ENCODE data around the gene HOXC10.

Gene HOXC10

DNA sequence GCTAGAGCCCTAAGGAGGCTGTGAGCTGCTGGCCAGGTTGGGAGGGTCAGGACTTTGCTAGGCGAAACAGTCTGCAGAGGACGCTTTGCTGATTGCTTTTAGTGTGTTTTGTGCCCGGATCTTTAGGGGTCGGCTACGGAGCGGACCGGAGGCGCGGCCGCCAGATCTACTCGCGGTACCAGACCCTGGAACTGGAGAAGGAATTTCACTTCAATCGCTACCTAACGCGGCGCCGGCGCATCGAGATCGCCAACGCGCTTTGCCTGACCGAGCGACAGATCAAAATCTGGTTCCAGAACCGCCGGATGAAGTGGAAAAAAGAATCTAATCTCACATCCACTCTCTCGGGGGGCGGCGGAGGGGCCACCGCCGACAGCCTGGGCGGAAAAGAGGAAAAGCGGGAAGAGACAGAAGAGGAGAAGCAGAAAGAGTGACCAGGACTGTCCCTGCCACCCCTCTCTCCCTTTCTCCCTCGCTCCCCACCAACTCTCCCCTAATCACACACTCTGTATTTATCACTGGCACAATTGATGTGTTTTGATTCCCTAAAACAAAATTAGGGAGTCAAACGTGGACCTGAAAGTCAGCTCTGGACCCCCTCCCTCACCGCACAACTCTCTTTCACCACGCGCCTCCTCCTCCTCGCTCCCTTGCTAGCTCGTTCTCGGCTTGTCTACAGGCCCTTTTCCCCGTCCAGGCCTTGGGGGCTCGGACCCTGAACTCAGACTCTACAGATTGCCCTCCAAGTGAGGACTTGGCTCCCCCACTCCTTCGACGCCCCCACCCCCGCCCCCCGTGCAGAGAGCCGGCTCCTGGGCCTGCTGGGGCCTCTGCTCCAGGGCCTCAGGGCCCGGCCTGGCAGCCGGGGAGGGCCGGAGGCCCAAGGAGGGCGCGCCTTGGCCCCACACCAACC is 44.8 kb downstream of the HOXC10 start:
- no peaks in the 10 kb centered on the region for H3K4me1 ChIP-seq (ENCODE audit: insufficient read depth, low read length)
- H3K36me3 ChIP-seq (ENCODE audit: insufficient read depth, low read depth, low read length), result no peaks in the 10 kb centered on the region
- no peak overlapping the region for H3K27ac ChIP-seq (ENCODE audit: low read length)
- no peak overlapping the region for H3K9ac ChIP-seq (ENCODE audit: low read depth, low read length)
- no peak overlapping the region for H3K4me3 ChIP-seq (ENCODE audit: low read length)
- peaks cover 100% of the 10 kb centered on the region for H3K27me3 ChIP-seq (ENCODE audit: insufficient read depth, low read length)
- H3K9me3 ChIP-seq (ENCODE audit: insufficient read depth, low read depth, low read length), result peaks cover under 1% of the 10 kb centered on the region; the same call in 1 of the 2 replicates

DNA sequence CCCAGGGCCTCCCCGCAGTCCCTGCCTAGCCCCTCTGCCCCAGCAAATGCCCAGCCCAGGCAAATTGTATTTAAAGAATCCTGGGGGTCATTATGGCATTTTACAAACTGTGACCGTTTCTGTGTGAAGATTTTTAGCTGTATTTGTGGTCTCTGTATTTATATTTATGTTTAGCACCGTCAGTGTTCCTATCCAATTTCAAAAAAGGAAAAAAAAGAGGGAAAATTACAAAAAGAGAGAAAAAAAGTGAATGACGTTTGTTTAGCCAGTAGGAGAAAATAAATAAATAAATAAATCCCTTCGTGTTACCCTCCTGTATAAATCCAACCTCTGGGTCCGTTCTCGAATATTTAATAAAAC is 45.5 kb downstream of the HOXC10 start:
- H3K27ac ChIP-seq (ENCODE audit: low read length), result no peak overlapping the region
- no peaks in the 10 kb centered on the region for H3K36me3 ChIP-seq (ENCODE audit: insufficient read depth, low read depth, low read length)
- peaks cover 5% of the 10 kb centered on the region; the same call in 1 of the 2 replicates for H3K9me3 ChIP-seq (ENCODE audit: insufficient read depth, low read depth, low read length)
- no peak overlapping the region for H3K4me3 ChIP-seq (ENCODE audit: low read length)
- H3K27me3 ChIP-seq (ENCODE audit: insufficient read depth, low read length), result peaks cover 100% of the 10 kb centered on the region
- no peaks in the 10 kb centered on the region for H3K4me1 ChIP-seq (ENCODE audit: insufficient read depth, low read length)
- no peak overlapping the region for H3K9ac ChIP-seq (ENCODE audit: low read depth, low read length)

DNA sequence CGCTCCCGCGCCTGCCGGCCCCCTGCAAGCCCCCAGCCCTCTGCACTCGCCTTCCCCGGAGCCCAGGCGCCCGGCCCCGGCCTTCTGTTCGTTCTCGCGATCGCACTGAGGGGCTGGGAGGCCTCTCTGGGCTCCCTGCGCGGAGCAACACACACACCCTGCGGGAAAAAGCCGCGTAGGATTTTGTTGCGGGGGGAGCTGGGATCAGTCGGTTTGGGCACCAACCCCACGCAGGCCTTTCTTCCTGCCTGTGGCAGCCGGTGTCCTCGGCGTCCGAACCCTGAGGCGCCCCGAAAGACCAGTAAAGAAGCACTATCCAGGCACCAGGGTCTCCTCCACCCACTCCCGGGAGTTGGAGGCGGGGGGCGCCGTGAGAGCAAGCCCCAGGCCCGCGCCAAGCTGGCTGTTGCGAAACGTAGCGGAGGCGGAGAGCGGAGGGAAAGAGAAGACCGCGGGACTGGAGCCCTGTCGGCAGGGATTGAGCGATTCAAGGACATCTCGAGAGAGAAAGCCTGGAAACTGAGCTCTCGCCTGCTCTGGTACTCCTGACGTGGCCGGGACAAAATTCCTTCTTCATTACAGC is 46.0 kb downstream of the HOXC10 start:
- H3K36me3 ChIP-seq (ENCODE audit: insufficient read depth, low read depth, low read length), result no peaks in the 10 kb centered on the region
- no peak overlapping the region for H3K9ac ChIP-seq (ENCODE audit: low read depth, low read length)

DNA sequence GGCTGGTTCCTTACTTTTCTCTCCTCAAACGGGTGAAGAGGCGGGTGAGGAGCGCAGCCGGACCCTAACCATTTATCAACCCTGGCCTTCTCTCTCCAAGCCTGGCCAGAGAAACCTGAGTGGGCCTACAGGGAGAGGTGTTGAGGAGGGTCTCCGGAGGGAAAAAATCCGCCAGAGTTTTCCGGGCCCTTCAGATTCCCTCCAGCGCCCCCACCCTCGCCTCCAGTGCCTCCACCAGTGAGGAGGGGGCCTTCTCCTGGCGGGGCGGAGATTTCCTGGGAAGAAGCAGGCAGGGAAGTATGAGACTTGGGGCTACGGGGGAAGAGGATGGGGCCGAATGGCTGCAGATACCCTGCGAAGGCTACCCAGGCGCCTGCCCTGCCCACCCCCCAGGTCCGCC is 46.5 kb downstream of the HOXC10 start:
- Histone ChIP-seq H3K27ac (ENCODE audit: low read length) (no peak overlapping the region), H3K27me3 (ENCODE audit: insufficient read depth, low read length) (peaks cover 100% of the 10 kb centered on the region), H3K4me3 (ENCODE audit: low read length) (no peak overlapping the region), H3K36me3 (ENCODE audit: insufficient read depth, low read depth, low read length) (no peaks in the 10 kb centered on the region), H3K4me1 (ENCODE audit: insufficient read depth, low read length) (no peaks in the 10 kb centered on the region), H3K9me3 (ENCODE audit: insufficient read depth, low read depth, low read length) (peaks cover 5% of the 10 kb centered on the region; the same call in 1 of the 2 replicates), H3K9ac (ENCODE audit: low read depth, low read length) (no peak overlapping the region)

More for the DNA sequence above, 46.0 kb downstream of the HOXC10 start:
- H3K27me3 ChIP-seq (ENCODE audit: insufficient read depth, low read length), result peaks cover 100% of the 10 kb centered on the region
- no peak overlapping the region for H3K4me3 ChIP-seq (ENCODE audit: low read length)
- H3K9me3 ChIP-seq (ENCODE audit: insufficient read depth, low read depth, low read length), result peaks cover 5% of the 10 kb centered on the region; the same call in 1 of the 2 replicates
- H3K27ac ChIP-seq (ENCODE audit: low read length), result no peak overlapping the region
- H3K4me1 ChIP-seq (ENCODE audit: insufficient read depth, low read length), result no peaks in the 10 kb centered on the region

DNA sequence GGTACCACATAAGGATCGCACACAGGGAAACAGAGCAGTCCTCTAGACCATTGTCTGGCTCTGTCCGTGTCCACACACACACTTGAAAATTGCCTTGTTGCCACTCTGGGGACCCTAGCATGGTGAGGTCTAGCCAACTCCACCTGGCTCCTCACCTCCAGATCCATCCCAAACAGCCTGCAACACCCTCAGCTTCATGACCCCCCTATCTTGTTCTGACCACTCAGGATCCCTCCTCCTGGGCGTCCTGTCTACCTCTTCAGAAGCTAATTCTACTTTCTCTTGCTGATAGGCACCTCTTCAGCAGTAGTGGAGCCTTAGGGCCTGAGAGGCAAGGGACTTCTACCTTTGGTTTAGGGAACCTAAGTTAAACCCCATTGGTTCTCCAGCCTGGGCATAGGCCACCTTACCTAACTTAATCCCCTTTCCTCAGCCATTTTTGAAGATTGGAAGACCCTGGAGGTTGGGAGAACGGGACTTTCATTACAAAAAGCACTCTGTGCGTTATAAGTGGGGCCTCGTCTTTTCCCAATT is 47.2 kb downstream of the HOXC10 start:
- Histone ChIP-seq H3K9ac (ENCODE audit: low read depth, low read length) (no peak overlapping the region), H3K9me3 (ENCODE audit: insufficient read depth, low read depth, low read length) (peaks cover 5% of the 10 kb centered on the region; the same call in 1 of the 2 replicates), H3K27ac (ENCODE audit: low read length) (no peak overlapping the region), H3K4me1 (ENCODE audit: insufficient read depth, low read length) (no peaks in the 10 kb centered on the region), H3K36me3 (ENCODE audit: insufficient read depth, low read depth, low read length) (no peaks in the 10 kb centered on the region), H3K27me3 (ENCODE audit: insufficient read depth, low read length) (peaks cover 100% of the 10 kb centered on the region), H3K4me3 (ENCODE audit: low read length) (no peak overlapping the region)

DNA sequence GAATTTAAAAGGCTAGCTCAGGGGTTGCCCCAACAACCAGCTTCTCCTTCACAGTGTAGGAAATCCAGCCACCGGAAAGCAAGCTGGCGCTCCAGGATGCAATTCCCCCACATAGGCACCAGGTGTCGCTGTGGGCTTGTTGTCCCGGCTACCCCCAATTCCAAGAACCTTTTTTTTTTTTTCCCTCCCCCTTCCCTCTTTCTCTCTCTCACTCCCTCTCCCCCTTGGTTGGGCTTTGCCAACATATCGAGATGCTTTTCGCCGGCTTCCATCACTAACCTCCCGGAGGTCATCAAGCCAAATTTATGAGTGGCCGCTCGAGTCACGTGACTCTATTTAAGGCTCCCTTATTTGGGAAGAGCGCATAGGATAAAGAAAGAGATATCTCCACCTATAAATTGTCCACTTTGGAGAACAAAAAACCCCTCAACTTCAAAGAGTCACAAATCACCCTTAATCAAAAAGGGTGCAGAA is 47.7 kb downstream of the HOXC10 start, which contains the start of gene HOXC5:
Gene HOXC5 (plus strand): TSS at position 424 of the 474 bp plus-strand sequence. CDS start 73 bp downstream, outside the sequence.
- Histone ChIP-seq H3K4me3 (ENCODE audit: low read length) (no peak within 1 kb of the TSS), H3K27me3 (ENCODE audit: insufficient read depth, low read length) (peaks cover 100% of the 10 kb centered on the region), H3K9me3 (ENCODE audit: insufficient read depth, low read depth, low read length) (peaks cover 5% of the 10 kb centered on the region; the same call in 1 of the 2 replicates), H3K36me3 (ENCODE audit: insufficient read depth, low read depth, low read length) (no peaks in the 10 kb centered on the region), H3K9ac (ENCODE audit: low read depth, low read length) (no peak within 1 kb of the TSS), H3K4me1 (ENCODE audit: insufficient read depth, low read length) (no peaks in the 10 kb centered on the region), H3K27ac (ENCODE audit: low read length) (no peak within 1 kb of the TSS)

DNA sequence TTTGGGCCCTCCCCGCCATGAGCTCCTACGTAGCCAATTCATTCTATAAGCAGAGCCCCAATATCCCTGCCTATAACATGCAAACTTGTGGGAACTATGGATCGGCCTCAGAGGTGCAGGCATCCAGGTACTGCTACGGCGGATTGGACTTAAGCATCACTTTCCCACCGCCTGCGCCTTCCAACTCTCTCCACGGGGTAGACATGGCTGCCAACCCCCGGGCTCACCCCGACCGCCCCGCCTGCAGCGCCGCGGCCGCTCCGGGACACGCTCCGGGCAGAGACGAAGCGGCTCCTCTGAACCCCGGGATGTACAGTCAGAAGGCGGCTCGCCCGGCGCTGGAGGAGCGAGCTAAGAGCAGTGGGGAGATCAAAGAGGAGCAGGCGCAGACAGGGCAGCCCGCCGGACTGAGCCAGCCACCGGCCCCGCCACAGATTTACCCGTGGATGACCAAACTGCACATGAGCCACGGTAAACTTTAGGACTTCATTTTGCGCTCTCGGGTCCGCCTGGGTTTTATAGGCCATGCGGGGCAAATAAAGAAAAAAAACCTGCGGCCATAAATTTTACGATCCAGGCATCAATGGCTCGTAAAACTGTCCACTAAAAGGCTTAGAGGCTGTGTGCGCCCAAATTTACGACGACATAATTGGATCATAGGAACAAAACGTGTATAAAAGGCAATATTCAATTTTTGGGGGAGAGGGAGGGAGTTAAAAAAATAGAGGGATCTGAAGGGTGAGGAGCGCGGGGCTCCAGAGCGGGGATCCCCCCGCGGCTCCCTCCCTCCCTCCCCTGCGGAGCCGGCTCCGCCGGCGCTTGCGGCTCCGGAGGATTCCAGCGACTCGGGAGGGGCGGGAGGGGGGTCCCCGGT is 48.4 kb downstream of the HOXC10 start:
- H3K27ac ChIP-seq (ENCODE audit: low read length), result no peak overlapping the region
- peaks cover 100% of the 10 kb centered on the region for H3K27me3 ChIP-seq (ENCODE audit: insufficient read depth, low read length)
- peaks cover 5% of the 10 kb centered on the region; the same call in 1 of the 2 replicates for H3K9me3 ChIP-seq (ENCODE audit: insufficient read depth, low read depth, low read length)
- no peaks in the 10 kb centered on the region for H3K36me3 ChIP-seq (ENCODE audit: insufficient read depth, low read depth, low read length)
- H3K4me3 ChIP-seq (ENCODE audit: low read length), result no peak overlapping the region
- H3K9ac ChIP-seq (ENCODE audit: low read depth, low read length), result no peak overlapping the region
- no peaks in the 10 kb centered on the region for H3K4me1 ChIP-seq (ENCODE audit: insufficient read depth, low read length)

DNA sequence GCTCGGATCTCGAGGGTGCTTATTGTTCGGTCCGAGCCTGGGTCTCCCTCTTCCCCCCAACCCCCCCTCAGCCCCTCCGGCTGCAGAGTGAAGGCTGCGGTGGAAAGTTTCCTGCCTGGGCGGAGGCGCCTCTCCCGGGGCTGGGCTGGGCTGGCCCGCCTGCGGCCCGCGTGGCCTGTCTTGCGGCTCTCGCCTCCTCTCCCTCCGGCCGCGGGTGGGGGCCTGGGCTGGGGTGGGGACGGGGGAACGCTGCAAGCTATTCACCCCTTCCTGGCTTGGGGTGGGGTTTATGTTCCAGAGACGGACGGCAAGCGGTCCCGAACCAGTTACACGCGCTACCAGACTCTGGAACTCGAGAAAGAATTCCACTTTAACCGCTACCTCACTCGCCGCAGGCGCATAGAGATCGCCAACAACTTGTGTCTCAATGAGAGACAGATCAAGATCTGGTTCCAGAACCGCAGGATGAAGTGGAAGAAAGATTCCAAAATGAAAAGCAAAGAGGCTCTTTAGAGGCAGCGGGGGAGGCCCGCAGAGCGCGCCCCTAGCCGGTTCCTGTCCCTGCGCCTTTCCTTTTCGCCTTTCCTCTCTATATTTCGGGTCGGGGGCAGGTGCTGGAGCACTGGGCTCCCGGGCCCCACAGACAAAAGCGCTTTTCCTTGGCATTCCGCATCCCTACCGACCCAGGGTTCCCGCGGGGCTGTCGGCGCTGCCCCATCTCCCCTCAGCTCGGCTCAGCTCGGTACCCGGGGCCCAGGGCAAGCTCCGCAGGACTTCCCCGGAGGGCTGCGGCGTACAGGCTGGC is 49.2 kb downstream of the HOXC10 start:
- no peak overlapping the region for H3K4me3 ChIP-seq (ENCODE audit: low read length)
- H3K4me1 ChIP-seq (ENCODE audit: insufficient read depth, low read length), result no peaks in the 10 kb centered on the region
- no peak overlapping the region for H3K9ac ChIP-seq (ENCODE audit: low read depth, low read length)
- peaks cover 100% of the 10 kb centered on the region for H3K27me3 ChIP-seq (ENCODE audit: insufficient read depth, low read length)
- no peak overlapping the region for H3K27ac ChIP-seq (ENCODE audit: low read length)
- no peaks in the 10 kb centered on the region for H3K36me3 ChIP-seq (ENCODE audit: insufficient read depth, low read depth, low read length)
- H3K9me3 ChIP-seq (ENCODE audit: insufficient read depth, low read depth, low read length), result peaks cover 5% of the 10 kb centered on the region; the same call in 1 of the 2 replicates

DNA sequence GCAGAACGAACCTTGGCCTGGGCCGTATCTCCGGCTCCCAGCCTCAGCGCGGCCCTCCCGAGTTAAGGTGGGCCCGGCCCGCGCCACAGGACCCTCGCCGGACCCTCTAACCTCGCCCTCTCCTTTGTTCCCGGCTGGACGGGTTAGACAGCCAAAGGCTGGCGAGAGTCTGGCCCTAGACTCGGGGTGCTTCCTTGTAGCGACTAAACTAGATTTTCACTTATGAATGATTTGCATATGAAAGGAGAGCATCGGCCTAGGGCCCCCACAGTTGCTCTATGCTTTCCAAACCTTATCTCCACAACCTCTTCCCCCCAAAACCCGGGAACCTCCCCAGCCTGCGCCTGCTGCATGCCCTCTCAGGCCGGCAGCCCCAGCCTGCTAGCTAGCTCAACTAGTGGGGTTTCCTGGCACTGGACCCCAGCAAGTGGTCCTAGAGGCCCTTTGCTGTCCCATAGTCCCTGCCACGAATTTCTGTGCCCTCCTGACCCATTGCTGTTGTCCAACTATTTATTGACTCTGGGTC is 49.9 kb downstream of the HOXC10 start:
- no peak overlapping the region for H3K27ac ChIP-seq (ENCODE audit: low read length)
- H3K27me3 ChIP-seq (ENCODE audit: insufficient read depth, low read length), result peaks cover 100% of the 10 kb centered on the region
- no peaks in the 10 kb centered on the region for H3K36me3 ChIP-seq (ENCODE audit: insufficient read depth, low read depth, low read length)
- H3K4me3 ChIP-seq (ENCODE audit: low read length), result no peak overlapping the region
- no peak overlapping the region for H3K9ac ChIP-seq (ENCODE audit: low read depth, low read length)
- peaks cover 9% of the 10 kb centered on the region for H3K9me3 ChIP-seq (ENCODE audit: insufficient read depth, low read depth, low read length)
- no peaks in the 10 kb centered on the region for H3K4me1 ChIP-seq (ENCODE audit: insufficient read depth, low read length)

DNA sequence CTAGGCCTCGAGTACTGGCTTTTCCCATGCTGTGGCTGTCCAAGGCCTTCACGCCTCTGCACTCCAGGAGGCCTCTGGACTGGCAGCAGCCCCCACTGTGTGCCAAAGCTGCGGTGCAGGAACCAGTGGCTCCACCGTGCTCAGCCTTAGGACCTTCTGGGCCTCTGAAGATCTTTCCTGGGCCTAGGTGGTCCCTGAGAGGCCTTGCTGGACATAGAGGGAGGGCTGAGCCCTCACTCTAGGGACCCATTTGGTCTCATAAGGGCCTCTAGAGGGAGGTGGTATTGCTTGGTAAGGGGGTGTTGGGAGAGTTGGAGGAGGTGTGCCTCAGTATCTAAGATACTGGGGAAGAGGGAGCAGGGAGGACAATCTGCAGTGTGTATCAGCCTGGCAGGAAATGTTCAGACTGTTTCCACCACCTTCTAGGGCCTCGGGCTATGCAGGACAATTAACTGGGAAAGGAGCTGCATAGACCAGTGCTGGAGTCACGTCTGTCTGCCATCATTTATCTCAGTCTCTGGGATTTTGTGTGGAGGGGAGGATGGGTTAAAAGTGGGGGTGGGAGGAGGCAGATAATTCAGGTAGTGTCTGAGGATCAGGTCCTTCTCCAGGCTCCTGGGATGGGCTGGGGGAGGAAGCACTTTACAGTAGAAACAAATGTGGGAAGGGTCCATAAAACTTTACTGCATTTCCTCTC is 50.8 kb downstream of the HOXC10 start:
- Histone ChIP-seq H3K36me3 (ENCODE audit: insufficient read depth, low read depth, low read length) (no peaks in the 10 kb centered on the region), H3K4me1 (ENCODE audit: insufficient read depth, low read length) (no peaks in the 10 kb centered on the region), H3K27ac (ENCODE audit: low read length) (no peak overlapping the region), H3K27me3 (ENCODE audit: insufficient read depth, low read length) (peaks cover 100% of the 10 kb centered on the region), H3K4me3 (ENCODE audit: low read length) (no peak overlapping the region), H3K9me3 (ENCODE audit: insufficient read depth, low read depth, low read length) (peaks cover 12% of the 10 kb centered on the region), H3K9ac (ENCODE audit: low read depth, low read length) (no peak overlapping the region)

Data from iPS-20b (cell line).